Measurements from ENCODE around the gene CCDC178.

GRCh38 chr18:32980896-32981295, 459.6 kb downstream of the CCDC178 start:
- TF ChIP-seq CTCF (IDR thresholded peaks at IDR 0.05; ENCODE audit: low read length) (no peak), EZH2 (IDR thresholded peaks at IDR 0.05; ENCODE audit: borderline replicate concordance, low read length) (no peak)
